HG02885 (cell line): ENCODE data around the gene EMX1.

Experiments used
- ATAC-seq: cut with Tn5 transposase; IDR thresholded peaks from one replicate; pipeline ENCODE4 v1.9.1; 2021; ENCODE audit warnings: mild to moderate bottlenecking; ENCODE audit not compliant: unreplicated experiment, poor library complexity

EMX1 gene

DNA sequence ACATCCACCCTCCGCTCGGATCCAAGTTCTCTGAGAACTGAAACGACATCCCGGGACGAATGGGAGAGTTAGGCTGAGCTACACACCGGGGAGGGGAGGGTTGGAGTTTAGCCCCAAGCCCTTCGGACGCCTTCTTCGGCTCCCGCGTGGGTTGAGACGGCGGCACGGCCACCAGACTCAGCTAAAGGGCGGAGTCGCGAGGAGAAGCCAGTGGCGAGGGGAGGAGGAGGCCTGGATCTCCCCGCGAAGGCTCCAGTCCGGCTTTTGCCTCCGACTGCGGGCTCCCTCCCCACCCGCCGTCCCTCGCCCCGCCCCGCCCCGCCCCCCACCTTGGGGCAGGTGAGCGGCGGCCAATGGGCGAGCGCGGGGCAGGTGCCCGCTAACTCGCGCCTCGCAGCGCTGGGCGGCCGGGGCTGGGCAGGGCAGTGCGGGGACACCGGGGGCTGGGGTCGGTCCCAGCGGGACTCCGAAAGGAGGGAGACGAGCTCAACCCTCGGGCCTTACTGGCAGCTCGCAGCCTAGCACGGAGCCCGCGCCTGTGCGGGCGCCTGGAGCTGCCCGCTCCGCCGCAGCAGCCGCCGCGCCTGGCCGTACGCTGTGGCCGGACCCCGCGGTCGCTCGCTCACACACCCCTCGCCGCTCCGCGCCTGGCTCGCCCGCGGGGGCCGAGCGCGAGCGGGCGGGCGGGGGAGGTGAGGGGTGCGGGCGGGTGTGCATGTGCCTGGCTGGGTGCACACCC is at the start of gene EMX1:
Gene EMX1 (plus strand): TSS at position 382 of the 739 bp plus-strand sequence. CDS start 334 bp downstream, at position 716.
- peak; percentile 48 for ATAC-seq

DNA sequence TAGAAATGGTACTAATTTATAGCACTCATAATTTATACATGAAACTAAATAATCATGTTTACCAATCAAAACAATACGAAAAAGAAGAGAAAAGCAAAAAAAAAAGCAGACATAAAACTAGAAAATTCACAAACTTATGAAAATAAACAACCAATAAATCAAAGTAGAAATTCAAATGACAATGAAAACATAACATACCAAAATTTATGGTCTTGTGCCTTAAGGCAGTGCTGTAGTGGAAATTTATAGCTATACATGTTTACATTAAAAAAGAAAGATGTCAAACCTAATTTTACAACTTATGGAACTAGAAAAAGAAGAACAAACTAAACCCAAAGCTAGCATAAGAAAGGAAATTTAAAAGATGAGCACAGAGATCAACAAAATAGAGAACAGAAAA is 46.3 kb upstream of the EMX1 start:
- no peak for ATAC-seq

DNA sequence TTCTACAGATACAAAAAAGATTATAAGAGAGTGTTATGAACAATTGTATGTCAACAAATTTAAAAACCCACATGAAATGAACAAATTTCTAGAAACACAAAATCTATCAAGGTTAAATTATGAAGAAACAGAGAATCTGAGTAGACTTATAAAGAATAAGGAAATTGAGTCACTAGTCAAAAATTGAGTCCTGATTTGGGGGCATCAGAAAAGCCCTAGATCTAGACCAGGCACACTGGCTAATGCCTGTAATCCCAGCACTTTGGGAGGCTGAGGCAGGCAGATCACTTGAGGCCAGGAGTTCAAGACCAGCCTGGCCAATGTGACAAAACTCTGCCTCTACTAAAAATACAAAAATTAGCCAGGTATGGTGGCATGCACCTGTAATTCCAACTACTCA is 45.4 kb upstream of the EMX1 start:
- ATAC-seq: no peak

DNA sequence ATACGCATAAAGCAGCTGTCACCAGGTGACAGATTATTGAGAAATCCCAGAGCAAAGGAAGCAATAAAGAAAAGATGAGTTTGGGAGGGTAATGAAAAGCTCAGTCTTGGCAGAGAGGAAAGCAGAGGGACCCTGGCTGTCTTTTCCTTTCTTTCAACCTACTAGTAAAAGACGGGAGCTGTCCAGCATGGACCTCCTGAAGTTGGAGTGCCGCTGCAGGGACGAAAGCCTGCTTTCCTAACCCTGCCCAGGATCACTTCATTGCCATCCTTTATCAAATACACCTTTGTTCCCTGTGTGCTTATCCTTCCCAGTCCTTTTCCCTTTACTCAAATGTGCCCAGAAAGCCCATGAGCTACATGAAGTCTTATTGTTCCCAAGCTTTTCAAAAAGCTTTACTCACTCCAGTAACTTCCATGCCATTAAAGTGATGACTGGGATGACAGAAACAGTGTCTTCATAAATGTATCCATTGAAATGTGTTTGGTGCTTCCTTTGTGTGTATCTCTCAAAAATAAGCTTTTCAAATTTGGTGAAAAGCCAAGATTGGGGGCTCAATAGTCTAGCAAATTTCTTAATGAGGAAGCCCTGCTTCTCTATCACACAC is 33.9 kb upstream of the EMX1 start:
- ATAC-seq: no peak

DNA sequence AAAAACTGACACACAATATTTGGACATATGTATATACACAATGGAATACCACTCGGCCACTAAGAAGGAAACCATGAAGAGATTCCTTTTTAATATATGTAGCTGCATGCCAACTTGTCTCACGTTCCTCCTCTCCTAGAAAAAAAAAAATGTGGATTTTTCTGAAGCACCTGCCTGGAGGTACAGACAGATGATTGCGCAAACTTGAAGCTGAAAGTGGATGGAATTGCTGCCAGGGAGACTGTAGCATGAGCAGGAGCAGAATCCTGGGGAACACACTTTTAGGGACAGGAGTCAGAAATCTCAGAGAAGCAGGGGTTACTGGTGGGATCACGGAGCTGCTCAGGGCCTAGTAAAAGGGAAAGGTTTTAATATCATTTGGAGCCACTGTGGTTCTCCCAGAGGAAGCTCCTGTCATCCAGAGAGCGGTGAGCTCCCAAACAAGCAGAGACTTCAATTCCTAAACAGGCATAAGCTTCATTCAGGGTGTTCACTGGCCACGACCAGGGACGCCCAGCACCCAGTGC is 30.8 kb upstream of the EMX1 start:
- ATAC-seq: no peak

DNA sequence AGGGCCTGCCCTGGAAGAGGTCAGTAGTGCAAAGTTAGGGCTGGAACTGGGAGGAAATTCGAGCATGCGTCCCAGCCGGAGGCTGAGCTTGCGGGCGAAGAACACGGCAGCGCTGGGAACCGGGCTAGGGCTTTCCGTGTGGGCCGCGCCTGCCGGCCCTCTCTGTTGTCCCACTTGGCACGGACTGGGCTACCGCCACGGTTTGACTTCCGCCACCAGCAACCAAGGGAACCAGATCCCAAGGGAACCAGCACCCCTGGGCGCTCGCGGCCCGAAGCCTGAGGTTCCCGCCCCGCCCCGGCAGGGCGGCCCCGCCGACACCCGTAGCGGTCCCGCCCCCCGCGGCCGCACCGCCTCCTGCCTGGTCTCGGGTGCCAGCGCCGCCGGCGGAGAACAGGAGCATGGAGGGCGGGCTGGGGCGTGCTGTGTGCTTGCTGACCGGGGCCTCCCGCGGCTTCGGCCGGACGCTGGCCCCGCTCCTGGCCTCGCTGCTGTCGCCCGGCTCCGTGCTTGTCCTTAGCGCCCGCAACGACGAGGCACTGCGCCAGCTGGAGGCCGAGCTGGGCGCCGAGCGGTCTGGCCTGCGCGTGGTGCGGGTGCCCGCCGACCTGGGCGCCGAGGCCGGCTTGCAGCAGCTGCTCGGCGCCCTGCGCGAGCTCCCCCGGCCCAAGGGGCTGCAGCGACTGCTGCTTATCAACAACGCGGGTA is 30.1 kb upstream of the EMX1 start, which contains the start of gene SPR:
Gene SPR (plus strand): TSS at position 377 of the 708 bp plus-strand sequence. CDS start 25 bp downstream, at position 402.
- ATAC-seq: peak; percentile 96

DNA sequence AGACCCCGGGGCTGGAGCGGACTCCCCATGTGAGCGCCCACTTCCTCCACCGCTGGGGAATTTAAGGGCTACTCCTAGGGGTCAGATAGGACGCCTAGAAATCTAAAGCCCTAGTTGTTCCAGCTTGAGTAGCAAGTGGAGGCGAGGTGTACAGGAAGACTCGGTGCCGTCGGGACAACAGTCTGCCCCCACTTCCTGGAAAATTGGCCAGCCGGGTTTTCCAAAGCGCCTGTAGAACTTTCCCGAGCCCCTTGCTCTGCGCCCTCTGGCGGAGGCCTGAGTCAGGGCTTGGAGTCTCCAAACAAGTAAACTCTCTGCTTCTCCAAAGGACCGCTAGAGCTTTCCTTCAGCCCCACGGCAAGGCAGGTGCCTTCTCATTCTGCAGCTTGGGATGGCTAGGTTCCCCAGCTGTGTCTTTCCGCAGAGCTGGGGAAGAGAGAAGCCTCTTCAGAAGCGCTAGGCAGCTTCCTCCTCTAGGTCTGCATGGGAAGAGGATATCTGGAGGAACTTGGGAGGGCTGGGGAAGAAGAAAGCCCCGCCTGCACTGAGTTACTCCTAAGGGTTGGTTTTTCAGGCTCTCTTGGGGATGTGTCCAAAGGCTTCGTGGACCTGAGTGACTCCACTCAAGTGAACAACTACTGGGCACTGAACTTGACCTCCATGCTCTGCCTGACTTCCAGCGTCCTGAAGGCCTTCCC is 29.4 kb upstream of the EMX1 start:
- peak; percentile 45 for ATAC-seq

DNA sequence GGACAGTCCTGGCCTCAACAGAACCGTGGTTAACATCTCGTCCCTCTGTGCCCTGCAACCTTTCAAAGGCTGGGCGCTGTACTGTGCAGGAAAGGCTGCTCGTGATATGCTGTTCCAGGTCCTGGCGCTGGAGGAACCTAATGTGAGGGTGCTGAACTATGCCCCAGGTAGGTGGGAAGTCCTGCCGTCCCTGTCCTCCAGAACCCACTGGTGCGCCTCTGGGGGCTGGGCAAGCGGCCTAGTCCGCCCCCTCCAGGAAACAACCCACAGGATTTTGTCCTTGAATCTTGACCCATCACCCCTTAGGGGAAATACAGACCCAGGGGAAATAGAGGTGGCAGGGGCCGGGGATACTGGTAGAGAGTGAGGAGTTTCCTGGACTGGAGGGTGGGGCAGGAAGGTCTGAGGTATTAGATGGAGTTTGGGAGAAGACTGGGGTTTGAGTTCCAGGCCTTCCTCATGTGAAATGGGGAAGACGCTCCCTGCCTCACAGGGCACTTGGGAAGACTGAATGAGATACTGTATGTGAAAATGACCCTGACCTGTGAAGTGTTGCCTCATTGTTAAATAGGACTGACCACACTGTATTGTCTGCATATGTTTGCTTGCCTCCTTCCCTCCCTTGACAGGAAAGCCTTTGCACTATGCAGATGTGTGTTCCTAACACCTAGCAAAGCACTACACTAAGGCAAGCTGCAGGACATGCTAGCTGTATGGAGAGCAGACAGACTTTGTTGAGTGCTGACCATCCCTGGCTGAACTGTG is 28.7 kb upstream of the EMX1 start:
- no peak for ATAC-seq

DNA sequence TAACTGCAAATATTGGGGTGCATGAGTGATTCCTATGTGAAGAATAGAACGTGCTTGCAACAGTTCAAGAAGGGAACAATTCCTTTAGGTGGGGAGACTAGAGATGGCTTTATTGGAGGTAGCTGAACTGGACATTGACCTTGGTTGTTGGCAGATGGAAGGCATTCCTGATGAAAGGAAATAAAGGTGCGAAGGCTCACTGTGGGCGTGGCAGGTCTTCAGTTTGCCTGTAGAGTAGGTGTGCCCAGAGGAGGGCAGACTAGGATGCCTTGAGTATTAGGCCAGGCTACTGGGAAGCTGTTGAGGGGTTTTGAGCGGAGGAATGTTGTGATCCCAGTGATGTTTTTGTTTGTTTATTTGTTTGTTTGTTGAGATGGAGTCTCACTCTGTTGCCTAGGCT is 27.3 kb upstream of the EMX1 start:
- no peak for ATAC-seq

DNA sequence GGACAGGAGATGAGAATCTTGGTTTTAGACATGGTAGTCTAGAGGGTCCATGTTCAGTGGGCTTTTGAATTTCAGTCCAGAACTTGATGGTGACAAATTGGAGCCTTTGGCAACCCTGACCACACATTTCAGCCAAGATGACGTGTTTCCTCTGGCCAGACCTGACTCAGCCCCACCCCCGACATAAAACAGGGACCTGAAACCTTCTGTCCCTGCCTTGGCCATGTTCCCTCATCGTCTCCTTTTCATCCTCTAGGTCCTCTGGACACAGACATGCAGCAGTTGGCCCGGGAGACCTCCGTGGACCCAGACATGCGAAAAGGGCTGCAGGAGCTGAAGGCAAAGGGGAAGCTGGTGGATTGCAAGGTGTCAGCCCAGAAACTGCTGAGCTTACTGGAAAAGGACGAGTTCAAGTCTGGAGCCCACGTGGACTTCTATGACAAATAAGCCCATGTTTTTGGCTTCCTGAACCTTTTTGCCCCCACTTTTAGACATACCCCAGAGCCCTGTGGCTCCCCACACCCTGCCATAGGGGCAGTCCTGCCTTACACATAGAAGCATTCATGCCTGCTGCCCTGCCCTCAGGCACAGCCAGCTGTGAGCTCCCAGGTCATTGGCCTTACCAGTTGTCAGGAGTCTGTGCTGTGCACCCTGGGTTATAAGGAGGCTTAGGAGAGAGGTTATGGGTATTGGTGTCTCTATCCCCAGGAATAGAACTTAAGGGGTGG is 26.1 kb upstream of the EMX1 start:
- ATAC-seq: no peak

DNA sequence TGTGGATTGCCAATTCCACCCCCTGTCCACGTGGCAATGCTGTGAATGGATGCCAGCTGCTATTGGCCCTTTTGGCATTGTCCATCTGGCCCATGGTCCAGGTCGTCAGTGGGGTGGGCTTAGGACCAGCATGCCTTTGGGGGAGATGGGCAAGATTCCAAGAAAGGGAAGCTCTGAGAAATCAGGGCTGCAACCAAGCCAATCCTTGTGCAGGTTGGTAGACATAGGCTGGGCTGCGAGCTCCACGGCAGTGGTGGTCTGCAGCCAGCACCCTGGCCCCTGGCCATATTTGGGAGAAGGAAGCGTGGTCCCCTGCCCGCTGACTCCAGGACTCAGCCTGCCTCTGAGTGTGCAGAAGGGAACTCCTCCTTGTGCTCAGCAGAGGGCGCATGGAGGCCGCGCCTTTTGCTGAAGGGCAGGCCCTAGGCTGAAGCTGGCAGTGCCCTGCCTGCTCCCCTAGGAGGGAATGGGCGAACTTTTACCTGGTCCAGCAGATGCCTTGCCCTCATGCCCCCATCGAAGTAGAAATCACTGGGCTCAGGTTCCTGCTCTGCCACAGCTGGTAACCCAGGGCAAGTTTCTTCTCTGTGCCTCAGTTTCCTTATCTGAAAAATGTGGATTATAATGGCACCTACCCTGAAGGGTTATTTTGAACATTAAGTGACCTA is 24.7 kb upstream of the EMX1 start:
- ATAC-seq: peak; percentile 71

DNA sequence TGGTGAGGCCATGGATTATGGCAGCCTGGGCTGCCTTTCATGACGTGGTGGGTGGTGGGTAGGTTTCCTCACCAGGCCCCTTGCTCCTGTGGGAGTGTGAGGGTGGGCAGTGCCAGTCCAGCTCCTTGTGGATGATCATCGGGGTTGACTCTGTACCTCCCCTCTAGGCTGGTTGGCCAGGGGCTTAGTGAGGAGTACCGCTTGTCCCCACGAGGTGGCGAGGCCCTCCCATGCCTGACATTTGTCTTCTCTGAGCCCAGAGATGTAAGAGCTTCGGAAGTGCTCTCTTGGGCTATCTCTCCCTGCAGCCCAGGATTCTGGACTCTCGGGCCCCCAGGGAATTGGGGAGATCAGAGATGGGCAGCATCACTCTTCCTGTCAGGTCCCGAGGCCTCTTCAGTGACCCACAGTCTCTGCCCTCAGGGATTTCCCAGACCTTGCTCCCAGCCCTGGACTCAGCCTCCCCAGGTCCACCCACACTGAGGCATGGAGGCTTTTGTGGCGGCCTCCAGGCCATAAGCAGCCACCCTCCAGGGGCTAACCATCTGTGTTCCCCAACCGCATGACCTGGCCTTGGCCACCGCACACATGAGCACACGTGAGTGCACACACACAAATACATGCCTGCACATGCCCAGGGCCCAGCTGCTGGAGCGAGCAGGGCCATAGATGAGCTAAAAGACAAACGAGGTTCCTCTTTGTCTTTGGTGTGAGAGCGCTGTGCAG is 23.6 kb upstream of the EMX1 start:
- peak; percentile 75 for ATAC-seq

DNA sequence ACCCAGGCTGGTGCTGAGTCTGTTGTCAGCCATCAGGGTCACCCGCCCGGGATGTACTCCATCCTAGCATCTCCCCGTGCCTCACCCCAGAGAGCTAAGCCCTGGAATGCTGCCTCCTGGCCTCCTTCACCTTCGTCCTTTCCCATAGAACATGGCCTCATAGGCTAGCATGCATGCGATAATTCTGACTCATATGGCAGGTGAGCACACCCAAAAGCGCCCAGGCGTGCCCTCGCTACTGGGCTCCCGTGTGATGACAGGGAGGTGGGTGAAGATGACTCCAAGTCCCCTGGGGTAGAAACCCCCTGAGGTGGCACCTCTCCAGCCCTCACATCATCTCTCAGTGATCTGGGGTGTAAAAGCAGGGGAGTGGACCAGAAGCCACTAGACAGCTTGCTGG is 22.8 kb upstream of the EMX1 start:
- no peak for ATAC-seq

DNA sequence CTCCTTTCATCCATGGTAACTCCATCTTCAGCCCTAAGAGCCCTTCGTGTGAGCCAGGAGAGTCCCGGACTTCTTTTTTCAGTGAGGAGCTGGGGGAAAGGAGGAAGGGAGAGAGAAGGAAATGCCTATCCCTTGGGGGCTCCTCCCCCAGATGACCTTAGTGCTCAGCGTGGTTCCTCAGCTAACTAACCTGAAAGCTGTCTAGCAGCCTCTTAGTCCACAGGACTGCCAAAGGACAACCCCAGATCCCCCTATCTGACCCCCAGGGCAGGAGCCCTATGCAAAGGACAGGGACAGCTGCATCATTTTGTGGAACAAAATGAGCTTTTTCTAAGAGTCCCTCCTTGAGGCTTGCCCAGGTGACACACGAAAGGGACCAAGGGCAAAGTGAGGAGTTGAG is 22.2 kb upstream of the EMX1 start:
- no peak for ATAC-seq

DNA sequence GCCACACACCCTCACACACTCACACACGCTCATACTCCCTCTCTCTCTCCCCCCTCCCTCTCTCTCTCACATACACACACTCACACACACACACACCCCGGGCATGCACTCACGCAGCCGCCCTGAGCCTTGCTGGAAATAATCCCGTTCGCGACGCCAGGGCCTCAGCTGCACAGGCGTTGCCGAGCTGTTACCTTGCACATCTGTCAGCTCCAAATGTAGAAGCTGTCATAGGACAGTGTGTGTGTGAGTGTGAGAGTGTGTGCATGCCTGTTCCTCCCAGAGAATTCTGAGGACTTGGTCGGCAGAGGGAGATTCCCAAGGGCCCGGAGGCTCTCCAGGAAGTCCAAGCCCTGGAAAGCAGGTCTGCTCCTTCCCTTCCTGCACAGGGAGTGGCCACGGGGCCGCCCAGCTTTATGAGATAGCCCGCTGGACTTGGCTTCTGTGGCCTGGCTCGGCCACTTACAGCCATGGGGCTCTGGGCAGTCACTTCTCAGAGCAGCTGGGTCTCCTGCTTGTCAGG is 21.5 kb upstream of the EMX1 start:
- ATAC-seq: no peak

DNA sequence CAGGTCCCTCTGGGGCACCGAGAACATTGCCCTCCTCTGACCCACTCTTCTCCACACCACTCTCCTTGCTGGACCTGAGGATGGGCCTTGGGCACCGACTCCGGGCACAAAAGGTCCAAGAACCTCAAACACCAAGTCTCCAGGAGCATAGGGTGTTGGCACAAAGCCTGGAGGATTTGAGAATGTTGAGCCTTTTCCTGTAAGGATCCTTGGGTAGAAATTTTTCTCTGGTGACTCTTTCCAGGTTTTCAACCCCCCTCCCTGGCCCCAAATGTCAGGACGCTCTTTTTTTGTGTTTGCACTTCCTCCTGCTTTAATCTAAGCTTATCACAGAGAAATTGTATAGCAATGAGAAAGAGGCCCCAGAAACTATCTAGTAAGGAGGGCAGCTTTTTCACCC is 20.9 kb upstream of the EMX1 start:
- no peak for ATAC-seq

DNA sequence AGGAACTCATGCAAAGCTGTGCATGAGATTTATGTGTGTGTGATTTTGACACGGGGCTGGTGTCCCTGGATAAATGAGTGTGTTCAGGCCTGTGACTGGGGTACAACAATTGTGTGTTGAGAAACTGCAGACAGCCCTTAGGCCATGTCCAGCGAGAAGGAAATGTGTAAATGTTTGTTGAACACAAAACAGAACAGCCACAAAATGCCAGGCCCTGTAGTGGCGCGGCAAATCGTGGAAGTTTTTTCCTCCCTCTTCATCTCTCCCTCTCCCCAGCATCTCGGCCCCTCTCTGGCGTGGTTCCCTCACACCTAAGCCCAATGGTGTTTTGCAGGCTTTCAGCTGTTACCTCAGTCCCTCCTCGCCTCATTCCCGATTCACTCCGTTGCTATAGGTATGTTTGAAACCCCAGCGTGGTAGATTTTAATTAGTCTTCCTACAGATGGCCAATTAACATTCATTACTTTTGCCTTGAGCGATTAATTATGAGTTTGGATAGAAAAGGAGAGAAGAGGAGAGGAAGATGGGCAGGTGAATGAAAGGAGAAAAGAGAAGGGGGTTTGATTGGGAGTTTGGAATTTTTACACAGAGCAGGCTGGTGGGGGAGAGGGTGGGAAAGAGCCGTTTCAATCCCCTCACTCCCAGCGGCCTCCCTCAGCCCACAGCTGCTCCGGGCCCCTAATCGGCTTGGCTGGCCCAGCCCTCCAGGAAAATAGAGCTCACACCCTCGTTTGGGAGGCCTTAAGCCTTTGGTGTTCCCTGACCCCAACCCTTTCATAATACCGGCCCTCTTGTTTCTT is 19.3 kb upstream of the EMX1 start:
- ATAC-seq: no peak
